ENCODE measurements around the gene ELOVL6.

- TF ChIP-seq CTCF (IDR thresholded peaks at IDR 0.05 in 2 of 3, conservative IDR thresholded peaks at IDR 0.05 in 1 of 3; ENCODE audit: control insufficient read depth in 2 of 3, extremely low read depth in 1 of 3, insufficient read depth in 1 of 3, low read depth in 3 of 3, low read length in 3 of 3): peak; percentile 48 to 79 (median 67); a peak in 5 of 6 replicates
- no peak for TF ChIP-seq POLR2A (IDR thresholded peaks at IDR 0.05; ENCODE audit: low read depth, low read length)
- TF ChIP-seq, protein P1, sequence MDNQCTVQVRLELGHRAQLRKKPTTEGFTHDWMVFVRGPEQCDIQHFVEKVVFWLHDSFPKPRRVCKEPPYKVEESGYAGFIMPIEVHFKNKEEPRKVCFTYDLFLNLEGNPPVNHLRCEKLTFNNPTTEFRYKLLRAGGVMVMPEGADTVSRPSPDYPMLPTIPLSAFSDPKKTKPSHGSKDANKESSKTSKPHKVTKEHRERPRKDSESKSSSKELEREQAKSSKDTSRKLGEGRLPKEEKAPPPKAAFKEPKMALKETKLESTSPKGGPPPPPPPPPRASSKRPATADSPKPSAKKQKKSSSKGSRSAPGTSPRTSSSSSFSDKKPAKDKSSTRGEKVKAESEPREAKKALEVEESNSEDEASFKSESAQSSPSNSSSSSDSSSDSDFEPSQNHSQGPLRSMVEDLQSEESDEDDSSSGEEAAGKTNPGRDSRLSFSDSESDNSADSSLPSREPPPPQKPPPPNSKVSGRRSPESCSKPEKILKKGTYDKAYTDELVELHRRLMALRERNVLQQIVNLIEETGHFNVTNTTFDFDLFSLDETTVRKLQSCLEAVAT (IDR thresholded peaks at IDR 0.05): no peak
- no peak for TF ChIP-seq POLR2AphosphoS5 (IDR thresholded peaks at IDR 0.05; ENCODE audit: low read length)
- TF ChIP-seq, protein P2, sequence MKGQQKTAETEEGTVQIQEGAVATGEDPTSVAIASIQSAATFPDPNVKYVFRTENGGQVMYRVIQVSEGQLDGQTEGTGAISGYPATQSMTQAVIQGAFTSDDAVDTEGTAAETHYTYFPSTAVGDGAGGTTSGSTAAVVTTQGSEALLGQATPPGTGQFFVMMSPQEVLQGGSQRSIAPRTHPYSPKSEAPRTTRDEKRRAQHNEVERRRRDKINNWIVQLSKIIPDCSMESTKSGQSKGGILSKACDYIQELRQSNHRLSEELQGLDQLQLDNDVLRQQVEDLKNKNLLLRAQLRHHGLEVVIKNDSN (IDR thresholded peaks at IDR 0.05; ENCODE audit: borderline replicate concordance, extremely low read length, insufficient read depth, low read depth, low read length): no peak
- no peak for TF ChIP-seq NR2C2 (IDR thresholded peaks at IDR 0.05; ENCODE audit: borderline replicate concordance, control insufficient read depth, insufficient read length, low read depth)
- TF ChIP-seq, protein P3, sequence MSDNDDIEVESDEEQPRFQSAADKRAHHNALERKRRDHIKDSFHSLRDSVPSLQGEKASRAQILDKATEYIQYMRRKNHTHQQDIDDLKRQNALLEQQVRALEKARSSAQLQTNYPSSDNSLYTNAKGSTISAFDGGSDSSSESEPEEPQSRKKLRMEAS (IDR thresholded peaks at IDR 0.05; ENCODE audit: low read depth, low read length): no peak
- TF ChIP-seq, protein P4, sequence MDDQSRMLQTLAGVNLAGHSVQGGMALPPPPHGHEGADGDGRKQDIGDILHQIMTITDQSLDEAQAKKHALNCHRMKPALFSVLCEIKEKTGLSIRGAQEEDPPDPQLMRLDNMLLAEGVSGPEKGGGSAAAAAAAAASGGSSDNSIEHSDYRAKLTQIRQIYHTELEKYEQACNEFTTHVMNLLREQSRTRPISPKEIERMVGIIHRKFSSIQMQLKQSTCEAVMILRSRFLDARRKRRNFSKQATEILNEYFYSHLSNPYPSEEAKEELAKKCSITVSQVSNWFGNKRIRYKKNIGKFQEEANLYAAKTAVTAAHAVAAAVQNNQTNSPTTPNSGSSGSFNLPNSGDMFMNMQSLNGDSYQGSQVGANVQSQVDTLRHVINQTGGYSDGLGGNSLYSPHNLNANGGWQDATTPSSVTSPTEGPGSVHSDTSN (IDR thresholded peaks at IDR 0.05; ENCODE audit: insufficient replicate concordance, low read depth, low read length): no peak
- TF ChIP-seq, protein P5, sequence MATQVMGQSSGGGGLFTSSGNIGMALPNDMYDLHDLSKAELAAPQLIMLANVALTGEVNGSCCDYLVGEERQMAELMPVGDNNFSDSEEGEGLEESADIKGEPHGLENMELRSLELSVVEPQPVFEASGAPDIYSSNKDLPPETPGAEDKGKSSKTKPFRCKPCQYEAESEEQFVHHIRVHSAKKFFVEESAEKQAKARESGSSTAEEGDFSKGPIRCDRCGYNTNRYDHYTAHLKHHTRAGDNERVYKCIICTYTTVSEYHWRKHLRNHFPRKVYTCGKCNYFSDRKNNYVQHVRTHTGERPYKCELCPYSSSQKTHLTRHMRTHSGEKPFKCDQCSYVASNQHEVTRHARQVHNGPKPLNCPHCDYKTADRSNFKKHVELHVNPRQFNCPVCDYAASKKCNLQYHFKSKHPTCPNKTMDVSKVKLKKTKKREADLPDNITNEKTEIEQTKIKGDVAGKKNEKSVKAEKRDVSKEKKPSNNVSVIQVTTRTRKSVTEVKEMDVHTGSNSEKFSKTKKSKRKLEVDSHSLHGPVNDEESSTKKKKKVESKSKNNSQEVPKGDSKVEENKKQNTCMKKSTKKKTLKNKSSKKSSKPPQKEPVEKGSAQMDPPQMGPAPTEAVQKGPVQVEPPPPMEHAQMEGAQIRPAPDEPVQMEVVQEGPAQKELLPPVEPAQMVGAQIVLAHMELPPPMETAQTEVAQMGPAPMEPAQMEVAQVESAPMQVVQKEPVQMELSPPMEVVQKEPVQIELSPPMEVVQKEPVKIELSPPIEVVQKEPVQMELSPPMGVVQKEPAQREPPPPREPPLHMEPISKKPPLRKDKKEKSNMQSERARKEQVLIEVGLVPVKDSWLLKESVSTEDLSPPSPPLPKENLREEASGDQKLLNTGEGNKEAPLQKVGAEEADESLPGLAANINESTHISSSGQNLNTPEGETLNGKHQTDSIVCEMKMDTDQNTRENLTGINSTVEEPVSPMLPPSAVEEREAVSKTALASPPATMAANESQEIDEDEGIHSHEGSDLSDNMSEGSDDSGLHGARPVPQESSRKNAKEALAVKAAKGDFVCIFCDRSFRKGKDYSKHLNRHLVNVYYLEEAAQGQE (IDR thresholded peaks at IDR 0.05; ENCODE audit: low read depth, low read length): no peak
- no peak for TF ChIP-seq TBL1XR1 (IDR thresholded peaks at IDR 0.05; ENCODE audit: low read depth, low read length)
- TF ChIP-seq EZH2 (IDR thresholded peaks at IDR 0.05; ENCODE audit: borderline replicate concordance, control insufficient read depth, low read depth, low read length): no peak
- TF ChIP-seq ZNF24 (IDR thresholded peaks at IDR 0.05): no peak
These were observed 199.4 kb downstream of the ELOVL6 start for GRCh38 chr4:109998867-109999584.
